Measurements from ENCODE around the gene NLGN1. TPM values are rescaled to one million over a fixed set of nuclear protein-coding genes. Genes with fewer than 3 reads are reported as not detected.

NLGN1 gene
- not detected for total RNA-seq (2021; ENCODE audit: unreplicated experiment)
- 0.03 TPM in 1 of 2 replicates, not detected in the other for polyA plus RNA-seq (2012)
- percentile 10 among the genes with signal in this experiment for Bru-seq, nascent RNA
- BruChase-seq, experiment 1, labeled RNA remaining after a 6-hour chase, result percentile 9 among the genes with signal in this experiment
- BruChase-seq, experiment 2, labeled RNA remaining after a 2-hour chase, result percentile 15 among the genes with signal in this experiment
- long read RNA-seq, result 0 reads

- ATAC-seq (no peak), DNase-seq (ENCODE audit: low read depth, low spot score) (no peak)
- Histone ChIP-seq H3K79me2 (ENCODE audit: insufficient read depth, low read length) (no peaks in the 10 kb centered on the region), H3K27me3 (ENCODE audit: insufficient read depth, low read length) (no peaks in the 10 kb centered on the region), H3K9ac (ENCODE audit: low read length) (no peak within 1 kb of the TSS), H2AFZ (ENCODE audit: low read depth, low read length, poor library complexity, severe bottlenecking) (no peak within 1 kb of the TSS), H4K20me1 (ENCODE audit: insufficient read depth) (no peaks in the 10 kb centered on the region), H3K36me3 (ENCODE audit: control insufficient read depth in 1 of 2, insufficient read depth in 2 of 2, low read length in 2 of 2) (no peaks in the 10 kb centered on the region), H3K9me3 (ENCODE audit: control insufficient read depth in 1 of 2, insufficient read depth in 1 of 2, low read depth in 1 of 2, low read length in 2 of 2) (no peaks in the 10 kb centered on the region), H3K27ac (ENCODE audit: low read depth, low read length) (no peak within 1 kb of the TSS), H3K4me3 (replicated peaks in 1 of 2; ENCODE audit: low read depth in 1 of 2, low read length in 2 of 2) (no peak within 1 kb of the TSS), H3K4me1 (ENCODE audit: control insufficient read depth in 1 of 2, insufficient read depth in 2 of 2, low read length in 2 of 2) (peaks cover 2 to 10% of the 10 kb centered on the region in 2 experiments; a peak in 1 of 4 replicates), H3K4me2 (ENCODE audit: low read length) (no peak within 1 kb of the TSS), H3K9me2 (ENCODE audit: insufficient read depth) (no peaks in the 10 kb centered on the region)
- intact Hi-C loops (cut with micrococcal nuclease), result no loop called here
- BruUV-seq (replicated peaks), result no TSS peak
- TF ChIP-seq ELF1 (IDR thresholded peaks at IDR 0.05; ENCODE audit: borderline replicate concordance, low read depth), result no peak
- TF ChIP-seq EGR1 (IDR thresholded peaks at IDR 0.05; ENCODE audit: low read depth), result no peak
- no peak for TF ChIP-seq CTCF (IDR thresholded peaks at IDR 0.05 in 2 of 3, conservative IDR thresholded peaks at IDR 0.05 in 1 of 3; ENCODE audit: borderline replicate concordance in 1 of 3, insufficient read depth in 1 of 3, low read depth in 2 of 3, low read length in 2 of 3)
- TF ChIP-seq POLR2AphosphoS5 (IDR thresholded peaks at IDR 0.05; ENCODE audit: low read depth, low read length), result no peak
- TF ChIP-seq CEBPB (IDR thresholded peaks at IDR 0.05; ENCODE audit: low read depth), result no peak
- no peak for TF ChIP-seq ZNF274 (IDR thresholded peaks at IDR 0.05; ENCODE audit: low read depth, low read length)
- no peak for TF ChIP-seq YY1 (IDR thresholded peaks at IDR 0.05; ENCODE audit: extremely low read depth, insufficient replicate concordance, low read depth, low read length)
- TF ChIP-seq MAX (IDR thresholded peaks at IDR 0.05), result no peak
- TF ChIP-seq CBX3 (IDR thresholded peaks at IDR 0.05; ENCODE audit: low read depth), result no peak
- TF ChIP-seq ZFX (IDR thresholded peaks at IDR 0.05), result no peak
- TF ChIP-seq ATF3 (IDR thresholded peaks at IDR 0.05), result no peak
- no peak for TF ChIP-seq RAD21 (IDR thresholded peaks at IDR 0.05; ENCODE audit: low read depth)
- TF ChIP-seq REST (IDR thresholded peaks at IDR 0.05; ENCODE audit: low read depth), result no peak
- no peak for TF ChIP-seq POLR2A (IDR thresholded peaks at IDR 0.05; ENCODE audit: borderline replicate concordance, extremely low read depth, insufficient read depth, insufficient read length)
- TF ChIP-seq SRF (IDR thresholded peaks at IDR 0.05; ENCODE audit: low read depth), result no peak
- no peak for TF ChIP-seq FOSL1 (IDR thresholded peaks at IDR 0.05; ENCODE audit: low read depth)
- no peak for TF ChIP-seq EZH2phosphoT487 (IDR thresholded peaks at IDR 0.05; ENCODE audit: borderline replicate concordance)
- TF ChIP-seq EZH2 (IDR thresholded peaks at IDR 0.05), result no peak
- TF ChIP-seq TCF7L2 (IDR thresholded peaks at IDR 0.05; ENCODE audit: borderline replicate concordance, extremely low read depth, insufficient read depth, insufficient read length), result no peak
- POLR2A ChIA-PET, result no interaction called here
- RAD21 ChIA-PET (ENCODE audit: low non-redundant PET in 1 of 2, low total read pairs in 2 of 2, uncharacterized antibody in 2 of 2, unreplicated experiment in 2 of 2), result no interaction called here
- CTCF ChIA-PET, result no interaction called here
Observed at GRCh38 chr3:173397161-173398110, at the start of gene NLGN1. TSS of gene NLGN1 (plus strand) at chr3:173397744.
